Natural killer cell (primary cell): ENCODE data around the gene CDC42BPG. TPM values are rescaled to one million over a fixed set of nuclear protein-coding genes. Genes with fewer than 3 reads are reported as not detected.

Experiments
- ATAC-seq, 3 donors: fragments of 150-1000 bp in 2 of 3; fragments of 200-7000 bp in 1 of 3; cut with Tn5 transposase; 1 replicate in 1 of 3; 2 replicates in 2 of 3; pipeline ENCODE4 v1.10.0; 2021; ENCODE audit warnings: mild to moderate bottlenecking in 2 of 3, moderate library complexity in 2 of 3
- DNase-seq, 2 donors: peaks; one replicate each; pipeline versions ENCODE4 v3.0.0 to v3.0.0-alpha.2; 2013 to 2021; ENCODE audit warnings: mixed read lengths in 1 of 2
- H3K27ac ChIP-seq: one replicate; pipeline ENCODE4 v1.5.1; 2013; ENCODE audit warnings: mild to moderate bottlenecking, low read length
- H3K27me3 ChIP-seq: one replicate; pipeline ENCODE4 v1.6.1; 2013; ENCODE audit warnings: low read length; ENCODE audit not compliant: control insufficient read depth, insufficient read depth
- H3K36me3 ChIP-seq: one replicate; pipeline ENCODE4 v1.6.1; 2013; ENCODE audit warnings: low read length; ENCODE audit not compliant: control insufficient read depth, insufficient read depth
- H3K4me1 ChIP-seq: one replicate; pipeline ENCODE4 v1.6.1; 2013; ENCODE audit warnings: low read length; ENCODE audit not compliant: control insufficient read depth, insufficient read depth
- H3K4me3 ChIP-seq: one replicate; pipeline ENCODE4 v1.5.1; 2013; ENCODE audit warnings: low read length
- H3K9me3 ChIP-seq: one replicate; pipeline ENCODE4 v1.6.1; 2013; ENCODE audit warnings: low read length; ENCODE audit not compliant: control insufficient read depth, insufficient read depth
- H3K27ac Mint-ChIP-seq, 2 donors: one replicate each; pipeline ENCODE4 v1.8.0; 2022; ENCODE audit warnings: mild to moderate bottlenecking in 2 of 2, mixed read lengths in 2 of 2, moderate library complexity in 1 of 2
- H3K27me3 Mint-ChIP-seq, 2 donors: one replicate each; pipeline ENCODE4 v1.8.0; 2022; ENCODE audit warnings: low read depth in 2 of 2, mixed read lengths in 2 of 2
- H3K36me3 Mint-ChIP-seq: one replicate; pipeline ENCODE4 v1.8.0; 2022; ENCODE audit warnings: mixed read lengths
- H3K4me1 Mint-ChIP-seq, 2 donors: one replicate each; pipeline ENCODE4 v1.8.0; 2022; ENCODE audit warnings: mixed read lengths in 2 of 2
- H3K4me3 Mint-ChIP-seq: one replicate; pipeline ENCODE4 v1.8.0; 2022; ENCODE audit warnings: mild to moderate bottlenecking, moderate library complexity, mixed read lengths
- H3K9me3 Mint-ChIP-seq, 2 donors: one replicate each; pipeline ENCODE4 v1.8.0; 2022; ENCODE audit warnings: mixed read lengths in 2 of 2
- WGBS: methylation state at CpG from one replicate; pipeline ENCODE4 v1.1.7; 2013; ENCODE audit warnings: missing lambda C conversion rate; ENCODE audit not compliant: insufficient coverage; 5-methylcytosine and 5-hydroxymethylcytosine counted together
- intact Hi-C: fragments of 100-400 bp; cut with micrococcal nuclease; formaldehyde crosslinking; loops from one replicate; pipeline ENCODE4 v1.14.2; 2022
- total RNA-seq, 4 donors: library from RNA; stranded (reverse); fragments of 120-200 nt in 1 of 4; gene quantifications; one replicate each; pipeline versions ENCODE4 v1.2.3 to v1.2.4, GENCODE V29; 2013 to 2022
- TF ChIP-seq, protein P1 (sequence below): fragments of 200-600 bp; IDR thresholded peaks from one replicate; pipeline ENCODE4 v1.8.0; 2022; ENCODE audit warnings: antibody characterized with exemption

The CDC42BPG gene
- total RNA-seq, 3 donors from 2014 or later (not counting 1 experiment from before 2014, with no cell fraction given): 8.2 to 12.7 (median 10.7) TPM

DNA sequence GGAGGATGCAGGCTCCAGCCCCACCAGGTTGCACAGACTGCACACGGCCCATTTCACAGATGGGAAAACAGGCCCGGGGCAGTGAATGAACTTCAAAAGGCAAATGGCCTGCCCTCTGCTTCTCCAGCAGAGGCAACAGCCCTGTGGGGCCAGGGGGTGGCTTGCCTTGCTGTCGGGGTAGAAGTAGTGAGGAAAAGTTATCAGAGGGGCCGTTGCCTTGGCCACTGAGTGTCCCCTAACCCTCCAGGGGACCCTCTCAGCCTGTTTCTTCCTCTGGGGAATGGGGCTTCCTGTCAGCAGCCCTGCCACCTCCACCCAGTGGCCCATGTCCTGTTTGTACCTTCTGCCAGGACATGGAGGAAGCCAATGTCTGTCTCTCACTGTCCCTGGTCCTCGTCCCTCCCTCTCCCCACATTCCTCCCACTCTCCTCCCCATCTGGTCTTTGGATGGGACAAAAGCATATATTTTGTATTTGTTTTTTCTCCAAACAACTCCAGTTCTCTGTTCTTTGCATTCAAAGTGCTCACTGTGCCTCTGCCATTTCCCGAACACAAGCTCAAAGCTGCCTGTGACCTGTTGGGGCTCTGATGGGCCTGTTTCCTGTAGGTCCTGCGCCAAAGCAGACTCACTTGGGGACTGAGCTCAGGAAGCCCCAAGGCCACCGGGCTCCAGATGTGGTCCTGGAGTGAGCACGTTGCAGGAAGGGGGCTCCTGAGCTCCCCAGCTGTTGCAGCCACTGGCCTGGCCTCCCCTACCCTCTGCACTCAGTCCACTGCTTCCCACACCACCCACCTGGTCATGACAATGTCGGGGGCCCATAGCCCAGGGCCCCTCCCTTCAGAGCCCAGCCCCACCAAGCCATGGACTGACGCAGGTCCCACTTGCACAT, 50.9 kb downstream of the CDC42BPG start:
- 61% methylated on average over 11 of the region's 11 CpGs for WGBS
- H3K9me3 ChIP-seq: no peaks in the 10 kb centered on the region
- H3K9me3 Mint-ChIP-seq: no peaks in the 10 kb centered on the region
- TF ChIP-seq, protein P1, sequence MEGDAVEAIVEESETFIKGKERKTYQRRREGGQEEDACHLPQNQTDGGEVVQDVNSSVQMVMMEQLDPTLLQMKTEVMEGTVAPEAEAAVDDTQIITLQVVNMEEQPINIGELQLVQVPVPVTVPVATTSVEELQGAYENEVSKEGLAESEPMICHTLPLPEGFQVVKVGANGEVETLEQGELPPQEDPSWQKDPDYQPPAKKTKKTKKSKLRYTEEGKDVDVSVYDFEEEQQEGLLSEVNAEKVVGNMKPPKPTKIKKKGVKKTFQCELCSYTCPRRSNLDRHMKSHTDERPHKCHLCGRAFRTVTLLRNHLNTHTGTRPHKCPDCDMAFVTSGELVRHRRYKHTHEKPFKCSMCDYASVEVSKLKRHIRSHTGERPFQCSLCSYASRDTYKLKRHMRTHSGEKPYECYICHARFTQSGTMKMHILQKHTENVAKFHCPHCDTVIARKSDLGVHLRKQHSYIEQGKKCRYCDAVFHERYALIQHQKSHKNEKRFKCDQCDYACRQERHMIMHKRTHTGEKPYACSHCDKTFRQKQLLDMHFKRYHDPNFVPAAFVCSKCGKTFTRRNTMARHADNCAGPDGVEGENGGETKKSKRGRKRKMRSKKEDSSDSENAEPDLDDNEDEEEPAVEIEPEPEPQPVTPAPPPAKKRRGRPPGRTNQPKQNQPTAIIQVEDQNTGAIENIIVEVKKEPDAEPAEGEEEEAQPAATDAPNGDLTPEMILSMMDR: no peak
- intact Hi-C loops: no loop called here
- no peaks in the 10 kb centered on the region for H3K4me1 ChIP-seq
- H3K36me3 ChIP-seq: peaks cover 34% of the 10 kb centered on the region
- no peak overlapping the region for H3K4me3 ChIP-seq
- H3K36me3 Mint-ChIP-seq: no peaks in the 10 kb centered on the region
- H3K27ac ChIP-seq: no peak overlapping the region
- no peak for DNase-seq
- H3K27ac Mint-ChIP-seq: peak overlapping the region in 1 of 2 donors; percentile 31
- no peak overlapping the region for H3K4me3 Mint-ChIP-seq
- no peaks in the 10 kb centered on the region for H3K27me3 ChIP-seq
- peaks cover 6 to 10% of the 10 kb centered on the region in 2 donors for H3K4me1 Mint-ChIP-seq
- H3K27me3 Mint-ChIP-seq: no peaks in the 10 kb centered on the region
- ATAC-seq: no peak

DNA sequence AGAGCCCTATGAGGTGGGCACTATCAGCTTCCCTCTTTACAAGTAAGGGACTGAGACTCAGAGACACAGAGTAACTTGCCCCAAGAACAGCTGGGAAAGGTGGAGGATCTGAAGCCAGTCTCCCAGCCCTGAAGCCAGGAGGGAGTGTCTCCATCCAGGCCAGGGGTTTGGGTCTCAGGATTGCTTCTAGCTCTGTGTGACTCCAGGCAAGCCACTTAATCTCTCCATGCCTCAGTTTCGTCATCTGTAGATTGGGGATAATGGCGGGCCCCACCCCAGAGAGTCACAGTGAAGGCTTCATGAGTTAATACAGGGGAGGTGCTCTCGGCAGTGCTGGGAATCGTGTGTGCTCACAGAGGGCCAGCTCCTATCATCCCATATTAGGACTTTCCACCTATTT, 52.0 kb downstream of the CDC42BPG start:
- 95% methylated on average over 2 of the region's 4 CpGs for WGBS
- intact Hi-C loops: no loop called here
- ATAC-seq (no peak), DNase-seq (no peak)
- no peaks in the 10 kb centered on the region for H3K27me3 Mint-ChIP-seq
- TF ChIP-seq, protein P1: no peak
- no peaks in the 10 kb centered on the region for H3K27me3 ChIP-seq
- peaks cover 6 to 10% of the 10 kb centered on the region in 2 donors for H3K4me1 Mint-ChIP-seq
- no peak overlapping the region for H3K4me3 Mint-ChIP-seq
- H3K36me3 Mint-ChIP-seq: no peaks in the 10 kb centered on the region
- no peak overlapping the region for H3K4me3 ChIP-seq
- peaks cover 34% of the 10 kb centered on the region for H3K36me3 ChIP-seq
- no peaks in the 10 kb centered on the region for H3K4me1 ChIP-seq
- no peaks in the 10 kb centered on the region for H3K9me3 Mint-ChIP-seq
- no peaks in the 10 kb centered on the region for H3K9me3 ChIP-seq
- no peak overlapping the region for H3K27ac Mint-ChIP-seq
- no peak overlapping the region for H3K27ac ChIP-seq

DNA sequence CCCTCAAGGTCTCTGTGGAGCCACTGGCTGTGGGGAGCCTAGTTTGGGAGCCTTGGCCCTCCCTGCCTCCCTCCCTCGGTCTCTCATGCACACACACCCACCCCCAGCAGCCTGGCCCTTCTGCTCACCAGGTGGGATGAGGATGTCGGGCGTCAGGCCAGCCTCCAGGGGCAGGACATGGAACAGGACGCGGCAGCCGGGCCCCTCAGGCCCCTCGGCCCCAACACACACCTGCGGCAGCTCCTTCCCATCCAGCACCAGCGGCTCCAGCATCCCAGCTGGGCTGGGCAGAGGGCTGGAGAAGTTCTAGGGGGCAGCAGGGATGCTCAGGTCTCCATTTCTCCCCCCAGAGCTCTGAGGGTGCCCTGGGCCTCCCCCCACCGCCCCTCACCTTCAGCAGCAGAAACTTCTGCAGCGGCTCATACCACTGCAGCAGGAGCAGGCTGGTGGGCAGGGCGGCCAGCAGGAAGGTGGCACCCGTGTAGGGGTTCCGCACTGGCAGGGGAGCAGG, 52.6 kb downstream of the CDC42BPG start:
- intact Hi-C loops: no loop called here

More for the DNA sequence above, 52.6 kb downstream of the CDC42BPG start:
- no peaks in the 10 kb centered on the region for H3K4me1 ChIP-seq
- no peaks in the 10 kb centered on the region for H3K27me3 ChIP-seq
- peaks cover 6 to 10% of the 10 kb centered on the region in 2 donors for H3K4me1 Mint-ChIP-seq
- no peak overlapping the region for H3K27ac ChIP-seq
- no peaks in the 10 kb centered on the region for H3K9me3 ChIP-seq
- no peaks in the 10 kb centered on the region for H3K36me3 Mint-ChIP-seq
- 97% methylated on average over 14 of the region's 14 CpGs for WGBS
- ATAC-seq (no peak), DNase-seq (no peak)
- no peak overlapping the region for H3K4me3 Mint-ChIP-seq
- no peak overlapping the region for H3K27ac Mint-ChIP-seq
- H3K36me3 ChIP-seq: peaks cover 29% of the 10 kb centered on the region
- H3K4me3 ChIP-seq: no peak overlapping the region
- no peaks in the 10 kb centered on the region for H3K27me3 Mint-ChIP-seq
- no peaks in the 10 kb centered on the region for H3K9me3 Mint-ChIP-seq
- TF ChIP-seq, protein P1: no peak
